ENCODE measurements around the gene ATP10A.

DNA sequence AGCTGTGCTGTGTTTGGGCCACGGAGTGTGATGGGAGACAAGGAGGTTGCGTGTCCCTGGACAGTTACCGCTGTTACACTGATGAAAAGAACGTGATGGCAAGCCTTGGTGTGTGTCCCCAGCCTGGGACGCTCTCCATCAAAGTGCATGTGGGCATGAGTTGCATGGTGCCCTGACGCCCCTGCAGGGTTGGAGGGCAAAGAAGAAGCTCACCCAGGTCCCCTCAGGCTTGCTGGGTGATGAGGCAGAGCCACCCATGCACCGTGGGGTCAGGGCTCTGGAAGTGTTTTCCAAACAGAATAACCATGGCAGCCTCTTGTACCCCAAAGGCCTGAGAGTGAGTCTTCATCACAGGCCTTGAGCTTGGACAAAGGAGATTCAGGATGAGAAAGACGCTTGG, 189.2 kb downstream of the ATP10A start:
- no peak for TF ChIP-seq EZH2 (IDR thresholded peaks at IDR 0.05; ENCODE audit: borderline replicate concordance, low read length)
- TF ChIP-seq, protein P1, sequence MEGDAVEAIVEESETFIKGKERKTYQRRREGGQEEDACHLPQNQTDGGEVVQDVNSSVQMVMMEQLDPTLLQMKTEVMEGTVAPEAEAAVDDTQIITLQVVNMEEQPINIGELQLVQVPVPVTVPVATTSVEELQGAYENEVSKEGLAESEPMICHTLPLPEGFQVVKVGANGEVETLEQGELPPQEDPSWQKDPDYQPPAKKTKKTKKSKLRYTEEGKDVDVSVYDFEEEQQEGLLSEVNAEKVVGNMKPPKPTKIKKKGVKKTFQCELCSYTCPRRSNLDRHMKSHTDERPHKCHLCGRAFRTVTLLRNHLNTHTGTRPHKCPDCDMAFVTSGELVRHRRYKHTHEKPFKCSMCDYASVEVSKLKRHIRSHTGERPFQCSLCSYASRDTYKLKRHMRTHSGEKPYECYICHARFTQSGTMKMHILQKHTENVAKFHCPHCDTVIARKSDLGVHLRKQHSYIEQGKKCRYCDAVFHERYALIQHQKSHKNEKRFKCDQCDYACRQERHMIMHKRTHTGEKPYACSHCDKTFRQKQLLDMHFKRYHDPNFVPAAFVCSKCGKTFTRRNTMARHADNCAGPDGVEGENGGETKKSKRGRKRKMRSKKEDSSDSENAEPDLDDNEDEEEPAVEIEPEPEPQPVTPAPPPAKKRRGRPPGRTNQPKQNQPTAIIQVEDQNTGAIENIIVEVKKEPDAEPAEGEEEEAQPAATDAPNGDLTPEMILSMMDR (IDR thresholded peaks at IDR 0.05; ENCODE audit: low read length) = no peak
